GM12865 (cell line): ENCODE data around the gene A3GALT2.
A peak's percentile ranks its signal among the peaks of the same experiment; 100 is the strongest.

ENCODE experiments used
- DNase-seq: peaks from one replicate; pipeline ENCODE4 v3.0.0; 2010; ENCODE audit warnings: low read depth
- H3K4me3 ChIP-seq: 2 replicates; pipeline ENCODE4 v1.5.1; 2011; ENCODE audit warnings: mild to moderate bottlenecking, low read depth, low read length, control low read depth
- CTCF ChIP-seq: IDR thresholded peaks from 2 replicates; pipeline ENCODE4 v1.5.1; 2011; ENCODE audit warnings: low read length, control low read depth, low read depth, inconsistent platforms; ENCODE audit not compliant: insufficient read depth; ENCODE audit errors: missing control alignments

A3GALT2 gene

DNA sequence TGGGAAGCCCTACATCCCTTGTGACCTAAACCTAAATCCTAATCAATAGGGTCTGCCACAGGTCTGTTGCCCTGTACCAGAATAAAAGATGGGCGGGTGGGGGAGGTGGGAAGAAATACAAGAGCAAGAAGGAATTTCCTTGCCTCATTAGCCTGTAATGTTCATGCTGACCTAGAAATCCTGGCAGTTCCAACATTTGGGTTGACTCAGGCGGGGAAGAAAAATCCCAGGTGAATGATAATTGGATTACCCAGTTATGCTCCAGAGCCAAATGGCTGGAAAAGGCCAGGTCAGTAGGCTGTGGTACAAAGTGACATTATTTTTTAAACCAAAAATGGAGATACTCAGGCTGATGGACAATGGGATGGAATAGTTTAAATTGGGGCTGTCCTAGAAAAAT lies 27.3 kb upstream of the A3GALT2 start:
- TF ChIP-seq CTCF = no peak
- DNase-seq = no peak
- H3K4me3 ChIP-seq = peak overlapping the region; percentile 85

DNA sequence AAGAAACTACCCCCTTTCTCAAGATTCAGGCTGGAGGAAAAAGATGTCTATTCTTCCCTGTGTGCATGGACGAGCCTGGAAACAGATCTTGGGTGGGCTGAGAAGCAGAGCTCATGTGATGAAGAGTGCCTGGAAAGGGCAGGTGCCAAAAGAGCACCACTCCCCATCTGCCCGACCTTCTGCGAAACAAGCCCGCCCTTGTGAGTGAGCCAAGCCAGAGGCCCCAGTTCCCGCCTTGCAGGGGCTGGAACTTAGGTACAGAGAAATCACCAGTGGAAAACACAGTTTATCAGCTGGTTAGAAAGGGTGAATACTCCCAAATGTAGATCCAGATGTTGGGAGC lies 26.7 kb upstream of the A3GALT2 start:
- TF ChIP-seq CTCF = no peak
- no peak for DNase-seq
- H3K4me3 ChIP-seq = no peak overlapping the region

GRCh38 chr1:33346927-33347649 lies 26.2 kb upstream of the A3GALT2 start:
- no peak for TF ChIP-seq CTCF
- no peak for DNase-seq
- no peak overlapping the region for H3K4me3 ChIP-seq

DNA sequence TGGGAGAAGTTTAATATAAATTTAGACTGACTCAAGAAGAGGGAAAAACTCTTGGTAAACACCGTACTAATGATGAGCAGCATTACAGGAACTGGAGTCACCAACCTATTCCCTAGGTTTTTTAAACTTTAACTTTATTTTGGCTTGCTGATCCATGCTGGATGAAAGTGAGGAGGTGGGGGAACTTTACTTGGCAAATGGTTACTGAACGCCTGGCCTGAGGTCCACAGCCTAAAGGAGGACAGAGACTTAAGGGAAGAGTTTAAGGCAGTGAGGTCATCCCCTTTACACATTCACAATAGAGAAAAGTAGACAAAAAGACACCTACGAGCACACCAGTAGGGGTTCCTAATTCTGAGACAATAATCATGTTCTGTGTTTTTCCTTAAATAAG lies 25.6 kb upstream of the A3GALT2 start:
- no peak for TF ChIP-seq CTCF
- no peak overlapping the region for H3K4me3 ChIP-seq
- DNase-seq = no peak

- H3K4me3 ChIP-seq = no peak overlapping the region
- DNase-seq = no peak
- TF ChIP-seq CTCF = no peak
These were observed 24.1 kb upstream of the A3GALT2 start for GRCh38 chr1:33344896-33345560.

GRCh38 chr1:33343539-33343938 lies 22.6 kb upstream of the A3GALT2 start:
- DNase-seq = no peak
- TF ChIP-seq CTCF = no peak
- H3K4me3 ChIP-seq = no peak overlapping the region
